Brain microvascular endothelial cell (primary cell): ENCODE results near the gene C8A.

Source experiments
- DNase-seq: peaks from one replicate; pipeline ENCODE4 v3.0.0-alpha.2; 2020
- H3K27ac ChIP-seq: fragments of 250-450 bp; sonication (Bioruptor Pico); 2 replicates; pipeline ENCODE4 v1.5.1; 2020; ENCODE audit warnings: mild to moderate bottlenecking, moderate library complexity
- H3K27me3 ChIP-seq: fragments of 250-450 bp; sonication (Bioruptor Pico); replicated peaks from 2 replicates; pipeline ENCODE4 v1.5.1; 2020; ENCODE audit warnings: mild to moderate bottlenecking
- H3K36me3 ChIP-seq: fragments of 250-450 bp; sonication (Bioruptor Pico); replicated peaks from 2 replicates; pipeline ENCODE4 v1.5.1; 2020; ENCODE audit warnings: mild to moderate bottlenecking
- H3K4me3 ChIP-seq: 2 replicates; pipeline ENCODE4 v1.5.1; 2011; ENCODE audit warnings: low read depth, mild to moderate bottlenecking, control low read depth, low read length, moderate library complexity
- in situ Hi-C: cut with HindIII; loops from 2 replicates; pipeline ENCODE4 v1.10.0; 2017; ENCODE audit warnings: low sequenced_read_pairs, low pct_ligation_motif_present
- TF ChIP-seq, protein P1 (sequence below): IDR thresholded peaks from 2 replicates; pipeline ENCODE4 v1.5.1; 2011; ENCODE audit warnings: low read depth, mild to moderate bottlenecking, moderate library complexity, low read length, control low read depth, inconsistent platforms; ENCODE audit errors: missing control alignments

The C8A gene

DNA sequence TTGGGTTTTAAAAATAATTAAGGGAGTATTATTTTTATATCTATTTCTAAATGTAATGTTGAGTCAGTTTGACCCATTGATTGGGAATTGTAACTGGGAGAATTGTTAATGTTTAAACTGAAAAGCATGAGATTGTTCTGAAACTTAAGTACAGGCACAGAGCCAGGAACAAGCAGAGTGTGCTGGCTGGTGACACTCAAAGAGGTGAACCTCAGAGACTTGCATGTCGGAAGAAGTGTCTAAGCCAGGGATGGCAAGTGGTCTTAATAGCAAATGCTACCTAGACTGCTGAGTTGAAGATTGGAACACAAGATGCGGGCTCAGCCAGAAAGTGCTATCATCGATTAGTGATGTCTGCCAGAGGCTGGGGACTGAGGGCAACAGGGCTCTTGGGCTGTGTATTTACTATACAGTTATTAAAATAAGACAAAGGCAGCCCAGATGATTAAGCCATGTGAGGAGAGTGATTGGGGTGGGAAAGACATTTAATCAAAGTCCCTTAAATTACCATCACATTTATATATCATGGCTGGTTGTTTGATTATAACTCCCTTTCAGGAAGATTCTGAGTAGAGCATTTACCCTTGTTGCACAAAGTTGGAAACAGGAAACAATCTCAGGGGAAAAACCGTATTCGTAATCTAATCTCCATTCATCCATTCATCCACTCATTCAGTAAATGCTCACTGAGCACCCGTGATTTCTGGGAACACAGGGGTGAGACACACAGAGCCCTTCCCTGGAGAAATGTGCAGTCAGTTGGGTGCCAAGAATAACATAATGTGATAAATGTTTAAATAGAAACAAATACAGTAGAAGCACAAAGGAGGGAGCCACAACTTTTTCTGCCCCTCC is 42.8 kb downstream of the C8A start:
- H3K4me3 ChIP-seq = no peak overlapping the region
- in situ Hi-C loops = no loop called here
- no peaks in the 10 kb centered on the region for H3K27me3 ChIP-seq
- no peaks in the 10 kb centered on the region for H3K36me3 ChIP-seq
- TF ChIP-seq, protein P1, sequence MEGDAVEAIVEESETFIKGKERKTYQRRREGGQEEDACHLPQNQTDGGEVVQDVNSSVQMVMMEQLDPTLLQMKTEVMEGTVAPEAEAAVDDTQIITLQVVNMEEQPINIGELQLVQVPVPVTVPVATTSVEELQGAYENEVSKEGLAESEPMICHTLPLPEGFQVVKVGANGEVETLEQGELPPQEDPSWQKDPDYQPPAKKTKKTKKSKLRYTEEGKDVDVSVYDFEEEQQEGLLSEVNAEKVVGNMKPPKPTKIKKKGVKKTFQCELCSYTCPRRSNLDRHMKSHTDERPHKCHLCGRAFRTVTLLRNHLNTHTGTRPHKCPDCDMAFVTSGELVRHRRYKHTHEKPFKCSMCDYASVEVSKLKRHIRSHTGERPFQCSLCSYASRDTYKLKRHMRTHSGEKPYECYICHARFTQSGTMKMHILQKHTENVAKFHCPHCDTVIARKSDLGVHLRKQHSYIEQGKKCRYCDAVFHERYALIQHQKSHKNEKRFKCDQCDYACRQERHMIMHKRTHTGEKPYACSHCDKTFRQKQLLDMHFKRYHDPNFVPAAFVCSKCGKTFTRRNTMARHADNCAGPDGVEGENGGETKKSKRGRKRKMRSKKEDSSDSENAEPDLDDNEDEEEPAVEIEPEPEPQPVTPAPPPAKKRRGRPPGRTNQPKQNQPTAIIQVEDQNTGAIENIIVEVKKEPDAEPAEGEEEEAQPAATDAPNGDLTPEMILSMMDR = no peak
- peak; percentile 5 for DNase-seq
- no peak overlapping the region for H3K27ac ChIP-seq

DNA sequence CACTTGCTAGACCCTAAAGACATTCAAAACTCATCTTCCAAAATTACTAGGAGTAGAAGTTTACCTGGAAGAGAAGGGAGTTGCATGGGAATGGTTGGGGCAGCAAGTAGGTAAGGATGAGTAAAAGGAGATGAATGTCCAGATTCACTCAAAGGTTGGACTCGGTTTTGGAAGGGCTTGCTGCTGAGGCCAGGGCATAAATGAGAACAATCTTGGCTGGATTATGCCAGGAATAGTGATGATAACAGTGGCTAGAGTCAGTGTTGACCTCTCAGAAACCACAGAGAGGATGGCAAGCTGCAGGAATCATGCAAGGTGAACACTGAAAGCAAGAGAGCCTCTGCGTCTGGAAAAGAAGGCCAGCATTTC is 43.4 kb downstream of the C8A start:
- no peak for DNase-seq
- in situ Hi-C loops = no loop called here
- H3K27ac ChIP-seq = no peak overlapping the region
- TF ChIP-seq, protein P1 = no peak
- no peaks in the 10 kb centered on the region for H3K27me3 ChIP-seq
- no peak overlapping the region for H3K4me3 ChIP-seq
- no peaks in the 10 kb centered on the region for H3K36me3 ChIP-seq

DNA sequence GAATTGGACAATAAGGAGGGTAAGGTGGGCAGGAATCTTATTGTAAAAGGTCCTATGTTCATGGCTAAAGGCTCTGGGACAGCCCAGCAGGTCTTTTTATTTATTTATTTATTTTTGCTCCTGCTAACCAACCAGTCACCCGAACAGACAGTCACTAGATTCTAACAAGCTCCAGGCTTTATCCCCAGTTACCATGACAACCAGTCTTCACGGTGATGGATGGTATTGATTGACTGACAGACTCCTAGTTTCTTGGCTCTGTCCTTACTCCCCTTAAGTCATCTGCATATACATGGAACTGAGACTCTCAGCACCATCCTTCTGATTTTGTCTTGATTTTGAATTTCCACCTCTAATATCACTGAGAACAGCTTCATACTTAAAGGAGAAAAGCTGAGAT is 44.3 kb downstream of the C8A start:
- in situ Hi-C loops = no loop called here
- no peaks in the 10 kb centered on the region for H3K36me3 ChIP-seq
- TF ChIP-seq, protein P1 = no peak
- H3K27ac ChIP-seq = no peak overlapping the region
- H3K27me3 ChIP-seq = no peaks in the 10 kb centered on the region
- no peak overlapping the region for H3K4me3 ChIP-seq
- DNase-seq = no peak

DNA sequence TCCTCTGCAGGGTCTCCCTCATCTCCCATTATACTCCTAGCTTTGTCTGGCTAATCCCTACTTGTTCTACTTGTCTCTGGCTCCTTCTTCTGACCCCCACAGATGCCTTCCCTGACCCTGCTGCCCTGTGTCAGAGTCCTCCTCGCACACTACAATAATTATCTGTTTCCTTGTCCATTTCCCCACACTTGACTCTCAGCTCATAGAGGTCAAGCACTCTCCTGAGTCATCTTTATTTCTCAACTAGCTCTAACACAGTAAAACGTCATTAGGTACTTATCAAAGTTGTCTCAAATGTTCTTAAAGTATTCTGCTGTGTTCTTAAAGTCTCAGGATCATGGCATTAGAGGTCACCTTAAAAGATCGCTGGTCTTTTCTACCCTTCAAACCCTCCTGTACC is 47.1 kb downstream of the C8A start:
- no peaks in the 10 kb centered on the region for H3K27me3 ChIP-seq
- H3K36me3 ChIP-seq = no peaks in the 10 kb centered on the region
- H3K27ac ChIP-seq = no peak overlapping the region
- no peak overlapping the region for H3K4me3 ChIP-seq
- TF ChIP-seq, protein P1 = no peak
- DNase-seq = no peak
- in situ Hi-C loops = no loop called here

DNA sequence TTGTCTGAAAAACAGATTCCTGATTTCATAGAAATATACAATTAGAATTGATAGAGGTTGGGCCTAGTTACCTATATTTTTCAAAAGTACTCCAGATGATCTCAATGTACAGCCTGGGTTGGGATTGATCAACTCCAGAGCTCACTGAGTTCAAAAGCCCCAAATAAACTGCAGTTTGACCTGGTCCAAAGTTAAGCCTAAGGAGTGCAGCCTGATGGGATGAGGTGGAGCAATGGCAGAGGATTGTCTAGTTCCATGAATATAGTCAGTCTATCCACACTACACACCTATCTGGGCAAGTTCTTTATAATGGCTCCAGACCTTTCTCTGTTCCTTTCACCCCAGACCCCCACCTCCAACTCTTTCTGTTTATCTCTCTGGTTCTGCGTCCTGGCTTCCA is 49.2 kb downstream of the C8A start:
- Histone ChIP-seq H3K4me3 (no peak overlapping the region), H3K27me3 (no peaks in the 10 kb centered on the region), H3K27ac (no peak overlapping the region), H3K36me3 (no peaks in the 10 kb centered on the region)
- in situ Hi-C loops = no loop called here
- DNase-seq = no peak
- TF ChIP-seq, protein P1 = no peak
